Measurements from ENCODE around the gene SLC35A3.

SLC35A3 gene

DNA sequence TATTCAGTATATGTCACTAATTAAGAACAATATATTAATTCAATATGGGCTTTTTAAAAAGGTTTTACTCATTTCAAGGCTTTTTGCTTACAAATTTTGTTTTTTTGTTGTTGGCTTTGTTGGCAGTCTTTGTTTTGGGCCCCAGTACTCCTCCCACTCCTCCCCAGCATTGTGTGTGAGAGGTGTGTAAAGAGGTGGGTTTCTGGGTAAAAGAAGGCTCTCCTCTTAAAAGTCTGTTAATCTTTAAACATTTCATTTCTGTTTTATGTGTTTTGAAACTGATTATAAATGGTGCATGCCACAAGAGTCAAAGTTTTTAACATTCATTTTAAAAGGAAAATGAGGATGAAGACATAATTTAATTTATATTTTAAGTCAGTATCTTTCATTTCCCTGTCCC, 83.3 kb downstream of the SLC35A3 start:
- no peak for TF ChIP-seq CTCF (IDR thresholded peaks at IDR 0.05; ENCODE audit: low read depth, low read length, missing control alignments)
- no peak for DNase-seq (ENCODE audit: low read depth)
- H3K4me3 ChIP-seq (ENCODE audit: low read depth, low read length), result no peak overlapping the region
- in situ Hi-C loops (cut with HindIII; ENCODE audit: low sequenced_read_pairs), result no loop called here

DNA sequence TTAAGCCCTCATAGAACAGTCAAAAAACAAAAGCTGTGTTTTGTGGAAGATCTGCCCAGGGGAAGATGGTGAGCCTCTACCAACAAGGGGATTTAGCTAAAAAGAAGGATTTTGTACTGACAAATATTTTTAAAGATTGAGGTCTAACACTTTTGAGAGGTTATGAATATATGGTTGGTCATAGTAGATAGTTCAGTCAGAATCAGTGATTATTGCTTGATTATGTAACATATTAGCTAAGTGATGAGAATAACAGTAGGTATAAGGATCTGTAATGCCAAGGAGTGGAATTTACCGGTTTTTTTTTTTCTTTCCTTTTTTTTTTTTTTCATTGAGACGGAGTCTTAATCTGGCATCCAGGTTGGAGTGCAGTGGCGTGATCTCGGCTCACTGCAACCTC, 83.9 kb downstream of the SLC35A3 start:
- H3K4me3 ChIP-seq (ENCODE audit: low read depth, low read length), result no peak overlapping the region
- TF ChIP-seq CTCF (IDR thresholded peaks at IDR 0.05; ENCODE audit: low read depth, low read length, missing control alignments), result no peak
- DNase-seq (ENCODE audit: low read depth), result no peak
- in situ Hi-C loops (cut with HindIII; ENCODE audit: low sequenced_read_pairs), result no loop called here

- in situ Hi-C loops (cut with HindIII; ENCODE audit: low sequenced_read_pairs), result no loop called here
- no peak overlapping the region for H3K4me3 ChIP-seq (ENCODE audit: low read depth, low read length)
- TF ChIP-seq CTCF (IDR thresholded peaks at IDR 0.05; ENCODE audit: low read depth, low read length, missing control alignments), result no peak
- DNase-seq (ENCODE audit: low read depth), result no peak
Measured at GRCh38 chr1:100061681-100062080, 91.9 kb downstream of the SLC35A3 start.

GRCh38 chr1:100065183-100065968, 95.6 kb downstream of the SLC35A3 start:
- in situ Hi-C loops (cut with HindIII; ENCODE audit: low sequenced_read_pairs), result no loop called here
- TF ChIP-seq CTCF (IDR thresholded peaks at IDR 0.05; ENCODE audit: low read depth, low read length, missing control alignments), result no peak
- no peak overlapping the region for H3K4me3 ChIP-seq (ENCODE audit: low read depth, low read length)
- no peak for DNase-seq (ENCODE audit: low read depth)

- no peak overlapping the region for H3K4me3 ChIP-seq (ENCODE audit: low read depth, low read length)
- in situ Hi-C loops (cut with HindIII; ENCODE audit: low sequenced_read_pairs), result no loop called here
- TF ChIP-seq CTCF (IDR thresholded peaks at IDR 0.05; ENCODE audit: low read depth, low read length, missing control alignments), result no peak
- no peak for DNase-seq (ENCODE audit: low read depth)
Measured at GRCh38 chr1:100065969-100066227, 96.1 kb downstream of the SLC35A3 start.

GRCh38 chr1:100070201-100070939, 100.6 kb downstream of the SLC35A3 start:
- H3K4me3 ChIP-seq (ENCODE audit: low read depth, low read length), result no peak overlapping the region
- DNase-seq (ENCODE audit: low read depth), result no peak
- TF ChIP-seq CTCF (IDR thresholded peaks at IDR 0.05; ENCODE audit: low read depth, low read length, missing control alignments), result no peak
- in situ Hi-C loops (cut with HindIII; ENCODE audit: low sequenced_read_pairs), result no loop called here
